ENCODE data around the gene SH2D1A. TPM values are rescaled to one million over a fixed set of nuclear protein-coding genes. Genes with fewer than 3 reads are reported as not detected.

SH2D1A gene
- total and polyA plus RNA-seq, 2 experiments from 2014 or later = not detected

DNA sequence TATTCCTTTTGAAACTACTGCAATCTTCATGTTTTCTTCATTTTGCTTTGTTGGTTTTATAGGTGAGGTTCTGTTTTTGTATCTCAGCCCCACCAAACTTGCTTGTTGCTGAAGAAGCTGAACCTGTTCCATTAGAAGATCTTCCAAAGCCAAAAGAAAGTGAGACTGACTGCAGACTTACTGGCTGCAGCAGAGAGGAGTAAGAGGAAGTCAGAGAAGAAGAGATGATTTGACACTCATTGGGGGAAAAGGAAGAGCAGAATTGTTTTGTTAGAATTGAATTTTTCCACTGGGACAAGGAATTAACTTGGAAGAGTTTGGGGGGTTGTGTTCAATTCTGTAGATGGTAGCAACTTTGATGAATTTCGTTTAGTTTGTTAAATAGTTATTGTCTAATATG is 10.8 kb upstream of the SH2D1A start:
- TF ChIP-seq EZH2 (IDR thresholded peaks at IDR 0.05; ENCODE audit: insufficient read depth, poor library complexity, severe bottlenecking) = no peak
- TF ChIP-seq EZH2phosphoT487 (IDR thresholded peaks at IDR 0.05; ENCODE audit: insufficient read depth, low read depth) = no peak
- no peaks in the 10 kb centered on the region for H4K20me1 ChIP-seq (ENCODE audit: insufficient read depth)
- in situ Hi-C loops (cut with MboI) = no loop called here

DNA sequence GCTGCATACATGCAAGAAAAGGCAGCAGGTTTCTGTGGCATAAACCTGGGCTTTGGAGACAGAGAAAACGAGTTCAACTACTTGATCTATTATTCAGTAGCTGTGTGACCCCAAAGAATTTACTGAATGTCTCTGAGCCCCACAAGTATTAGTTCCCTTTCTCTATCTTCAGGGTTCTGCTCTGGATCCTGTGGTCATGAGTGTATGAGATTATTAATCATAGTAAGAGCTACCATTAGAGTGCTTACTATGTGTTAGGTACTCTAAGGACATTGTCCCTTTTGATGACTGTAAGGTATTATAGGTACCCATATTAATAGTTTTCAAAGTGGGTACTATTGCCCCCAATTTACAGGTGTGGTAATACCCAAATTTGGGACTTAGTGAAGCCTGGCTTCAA is 8.4 kb upstream of the SH2D1A start:
- in situ Hi-C loops (cut with MboI) = no loop called here
- H3K36me3 ChIP-seq (ENCODE audit: low read depth) = no peaks in the 10 kb centered on the region
- H3K9me2 ChIP-seq (ENCODE audit: insufficient read depth) = no peaks in the 10 kb centered on the region
- WGBS, 2 experiments (ENCODE audit: low coverage in 1 of 2, low lambda C conversion rate in 2 of 2, missing lambda C conversion rate in 2 of 2) = 0% methylated on average over 1 of the region's 1 CpG
- H3K79me2 ChIP-seq (ENCODE audit: insufficient read depth) = no peaks in the 10 kb centered on the region
- no peaks in the 10 kb centered on the region for H3K27me3 ChIP-seq (replicated peaks; ENCODE audit: insufficient read depth)
- no peaks in the 10 kb centered on the region for H3K9me3 ChIP-seq (ENCODE audit: low read depth)
- no peak overlapping the region for H3K4me3 ChIP-seq
- H3K27ac ChIP-seq = no peak overlapping the region
- no peak overlapping the region for H2AFZ ChIP-seq
- no peak overlapping the region for H3K9ac ChIP-seq
- no peak overlapping the region for H3K4me2 ChIP-seq (ENCODE audit: unreplicated experiment)
- TF ChIP-seq EZH2phosphoT487 (IDR thresholded peaks at IDR 0.05; ENCODE audit: insufficient read depth, low read depth) (no peak), EZH2 (IDR thresholded peaks at IDR 0.05; ENCODE audit: insufficient read depth, poor library complexity, severe bottlenecking) (no peak)
- no peak for DNase-seq
- H3F3A ChIP-seq (ENCODE audit: insufficient read depth) = no peaks in the 10 kb centered on the region
- no peaks in the 10 kb centered on the region for H4K20me1 ChIP-seq (ENCODE audit: insufficient read depth)
- H3K4me1 ChIP-seq (ENCODE audit: insufficient read depth) = no peaks in the 10 kb centered on the region

More for the DNA sequence above, 10.8 kb upstream of the SH2D1A start:
- H3K9me2 ChIP-seq (ENCODE audit: insufficient read depth) = no peaks in the 10 kb centered on the region
- H3K9ac ChIP-seq = no peak overlapping the region
- H3F3A ChIP-seq (ENCODE audit: insufficient read depth) = no peaks in the 10 kb centered on the region
- no peak for DNase-seq
- H2AFZ ChIP-seq = no peak overlapping the region
- no peak overlapping the region for H3K27ac ChIP-seq
- H3K4me3 ChIP-seq = no peak overlapping the region
- no peaks in the 10 kb centered on the region for H3K27me3 ChIP-seq (replicated peaks; ENCODE audit: insufficient read depth)
- no peaks in the 10 kb centered on the region for H3K79me2 ChIP-seq (ENCODE audit: insufficient read depth)
- no peaks in the 10 kb centered on the region for H3K9me3 ChIP-seq (ENCODE audit: low read depth)
- H3K4me2 ChIP-seq (ENCODE audit: unreplicated experiment) = no peak overlapping the region
- H3K36me3 ChIP-seq (ENCODE audit: low read depth) = no peaks in the 10 kb centered on the region
- no peaks in the 10 kb centered on the region for H3K4me1 ChIP-seq (ENCODE audit: insufficient read depth)
- WGBS, 2 experiments (ENCODE audit: low coverage in 1 of 2, low lambda C conversion rate in 2 of 2, missing lambda C conversion rate in 2 of 2) = 0 to 7% methylated on average over 1 of the region's 1 CpG

DNA sequence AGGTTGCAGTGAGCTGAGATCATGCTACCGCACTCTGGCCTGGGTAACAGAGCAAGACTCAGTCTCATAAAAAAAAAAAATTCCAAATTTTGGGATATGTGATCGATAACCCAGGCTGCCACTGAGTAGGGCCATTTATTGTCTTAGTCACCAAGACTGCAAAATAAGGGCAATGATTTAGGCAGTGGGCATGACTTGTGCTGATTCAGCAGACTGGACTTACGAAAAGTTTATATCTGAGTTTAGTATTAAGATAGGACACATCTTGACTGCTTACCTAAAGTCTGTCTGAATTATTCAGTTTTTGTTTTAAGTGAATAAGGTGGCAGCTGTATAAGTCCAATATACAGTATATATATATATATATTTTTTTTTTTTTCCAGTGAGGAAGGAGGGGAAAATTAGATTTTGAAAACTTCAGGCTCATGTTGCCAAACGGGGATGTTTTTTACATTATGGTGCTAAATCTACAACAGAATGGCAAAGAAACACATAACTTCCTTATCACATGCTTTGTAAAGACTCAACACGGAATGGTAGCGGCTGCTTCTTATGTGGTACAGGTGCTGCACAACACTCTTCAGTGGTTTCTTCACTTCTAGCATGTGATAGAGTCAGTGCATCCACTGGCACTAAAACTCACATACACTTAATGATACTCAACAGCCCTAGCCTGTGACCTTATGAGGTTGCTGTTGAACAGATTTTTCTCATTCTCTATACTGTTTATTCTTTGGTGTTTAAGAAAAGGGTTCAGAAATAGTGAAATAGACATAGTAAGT is 7.4 kb upstream of the SH2D1A start:
- DNase-seq = no peak
- in situ Hi-C loops (cut with MboI) = no loop called here
- no peaks in the 10 kb centered on the region for H3K27me3 ChIP-seq (replicated peaks; ENCODE audit: insufficient read depth)
- no peak overlapping the region for H3K4me3 ChIP-seq
- H3K4me2 ChIP-seq (ENCODE audit: unreplicated experiment) = no peak overlapping the region
- no peak overlapping the region for H2AFZ ChIP-seq
- TF ChIP-seq EZH2 (IDR thresholded peaks at IDR 0.05; ENCODE audit: insufficient read depth, poor library complexity, severe bottlenecking) (no peak), EZH2phosphoT487 (IDR thresholded peaks at IDR 0.05; ENCODE audit: insufficient read depth, low read depth) (no peak)
- H3K79me2 ChIP-seq (ENCODE audit: insufficient read depth) = no peaks in the 10 kb centered on the region
- no peaks in the 10 kb centered on the region for H3K9me3 ChIP-seq (ENCODE audit: low read depth)
- no peaks in the 10 kb centered on the region for H3F3A ChIP-seq (ENCODE audit: insufficient read depth)
- no peaks in the 10 kb centered on the region for H3K4me1 ChIP-seq (ENCODE audit: insufficient read depth)
- WGBS, 2 experiments (ENCODE audit: low coverage in 1 of 2, low lambda C conversion rate in 2 of 2, missing lambda C conversion rate in 2 of 2) = 67 to 84% methylated on average over 6 of the region's 6 CpGs
- H3K9ac ChIP-seq = no peak overlapping the region
- no peaks in the 10 kb centered on the region for H4K20me1 ChIP-seq (ENCODE audit: insufficient read depth)
- no peak overlapping the region for H3K27ac ChIP-seq
- H3K36me3 ChIP-seq (ENCODE audit: low read depth) = no peaks in the 10 kb centered on the region
- no peaks in the 10 kb centered on the region for H3K9me2 ChIP-seq (ENCODE audit: insufficient read depth)

DNA sequence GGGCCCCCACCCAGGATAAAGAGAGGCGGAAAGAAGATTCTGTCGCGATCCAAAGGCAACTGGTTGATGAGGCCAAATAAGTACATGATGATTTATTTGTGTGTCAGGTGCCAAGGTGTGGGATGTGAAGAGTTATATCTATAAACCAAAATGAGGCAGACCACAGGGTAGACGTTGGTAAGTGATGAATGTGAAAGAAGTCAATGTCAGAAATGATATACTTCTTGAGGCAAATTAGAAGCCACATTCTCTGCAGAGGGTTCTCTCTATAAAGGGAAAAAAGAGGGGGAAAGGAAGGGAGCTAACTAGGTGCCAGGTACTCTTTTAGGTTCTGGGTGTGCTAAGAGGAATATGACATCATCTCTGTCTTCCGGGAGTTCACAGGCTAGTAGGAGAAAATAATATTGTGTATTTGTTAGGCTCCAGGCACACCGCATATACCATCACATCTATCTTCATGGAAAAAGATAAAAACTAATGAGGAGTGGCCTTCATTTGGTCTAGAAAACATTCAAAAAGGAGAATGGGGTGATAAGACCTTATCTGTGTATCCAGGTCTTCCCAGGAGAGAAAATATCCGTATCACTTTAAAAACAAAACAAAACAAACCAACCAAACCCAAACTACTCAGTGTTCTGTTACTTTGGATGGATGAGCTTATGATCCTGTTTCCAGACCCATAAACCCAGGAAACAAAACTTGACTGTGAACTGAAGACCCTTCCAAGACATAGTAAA is 4.8 kb upstream of the SH2D1A start:
- Histone ChIP-seq H2AFZ (no peak overlapping the region), H3K27ac (no peak overlapping the region), H3K9me2 (ENCODE audit: insufficient read depth) (no peaks in the 10 kb centered on the region), H3K4me3 (no peak overlapping the region), H4K20me1 (ENCODE audit: insufficient read depth) (no peaks in the 10 kb centered on the region), H3K4me2 (ENCODE audit: unreplicated experiment) (no peak overlapping the region), H3K36me3 (ENCODE audit: low read depth) (no peaks in the 10 kb centered on the region), H3K9me3 (ENCODE audit: low read depth) (no peaks in the 10 kb centered on the region), H3K4me1 (ENCODE audit: insufficient read depth) (no peaks in the 10 kb centered on the region), H3F3A (ENCODE audit: insufficient read depth) (no peaks in the 10 kb centered on the region), H3K79me2 (ENCODE audit: insufficient read depth) (no peaks in the 10 kb centered on the region), H3K27me3 (replicated peaks; ENCODE audit: insufficient read depth) (no peaks in the 10 kb centered on the region), H3K9ac (no peak overlapping the region)
- in situ Hi-C loops (cut with MboI) = no loop called here
- DNase-seq = no peak
- TF ChIP-seq EZH2 (IDR thresholded peaks at IDR 0.05; ENCODE audit: insufficient read depth, poor library complexity, severe bottlenecking) (no peak), EZH2phosphoT487 (IDR thresholded peaks at IDR 0.05; ENCODE audit: insufficient read depth, low read depth) (no peak)
- 44 to 51% methylated on average over 7 of the region's 7 CpGs for WGBS, 2 experiments (ENCODE audit: low coverage in 1 of 2, low lambda C conversion rate in 2 of 2, missing lambda C conversion rate in 2 of 2)

Measured in GM23248 (cell line).